Measurements from ENCODE around the gene KIF21A. TPM values are rescaled to one million over a fixed set of nuclear protein-coding genes. Genes with fewer than 3 reads are reported as not detected.
"Not testable (repeated sequence)": the region's sequence is repeated elsewhere in the genome, so short reads cannot be mapped to it uniquely, and the experiment has no call there.

KIF21A gene
- total RNA-seq, 1 experiment from 2014 or later, result 3.3 TPM

DNA sequence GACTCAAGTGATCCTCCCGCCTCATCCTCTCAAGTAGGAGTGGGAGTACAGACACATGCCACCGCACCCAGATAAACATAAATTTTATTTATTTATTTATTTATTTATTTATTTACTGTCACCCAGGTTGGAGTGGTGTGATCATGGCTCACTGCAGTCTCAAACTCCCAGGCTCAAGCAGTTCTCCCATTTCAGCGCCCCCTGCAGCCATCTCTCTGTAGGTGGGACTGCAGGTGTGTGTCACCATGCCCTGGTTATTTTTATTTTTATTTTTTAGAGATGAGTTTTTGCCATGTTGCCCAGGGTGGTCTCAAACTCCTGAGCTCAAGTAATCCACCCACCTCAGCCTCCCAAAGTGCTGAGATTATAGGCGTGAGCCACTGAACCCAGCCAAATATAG lies 33.2 kb upstream of the KIF21A start:
- no peaks in the 10 kb centered on the region for H3K36me3 ChIP-seq (ENCODE audit: insufficient read depth, low read length, poor library complexity, severe bottlenecking)
- BruUV-seq (replicated peaks), result no TSS peak

DNA sequence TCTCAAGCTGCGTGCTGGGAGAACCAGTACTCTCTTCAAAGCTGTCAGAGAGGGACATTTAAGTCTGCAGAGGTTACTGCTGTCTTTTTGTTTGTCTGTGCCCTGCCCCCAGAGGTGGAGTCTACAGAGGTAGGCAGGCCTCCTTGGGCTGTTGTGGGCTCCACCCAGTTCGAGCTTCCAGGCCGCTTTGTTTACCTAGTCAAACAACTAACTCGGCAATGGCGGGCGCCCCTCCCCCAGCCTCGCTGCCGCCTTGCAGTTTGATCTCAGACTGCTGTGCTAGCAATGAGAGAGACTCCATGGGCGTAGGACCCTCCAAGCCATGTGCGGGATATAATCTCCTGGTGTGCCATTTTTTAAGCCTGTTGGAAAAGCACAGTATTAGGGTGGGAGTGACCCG lies 32.2 kb upstream of the KIF21A start:
- H3K4me3 ChIP-seq (ENCODE audit: low read depth, low read length, poor library complexity, severe bottlenecking); CTCF ChIA-PET; H3K4me1 ChIP-seq (ENCODE audit: insufficient read depth, low read length, poor library complexity, severe bottlenecking); H3K27ac ChIP-seq (ENCODE audit: low read depth, low read length, poor library complexity, severe bottlenecking); DNase-seq (ENCODE audit: low spot score); POLR2A ChIA-PET (ENCODE audit: low non-redundant PET); H3K27me3 ChIP-seq (replicated peaks; ENCODE audit: insufficient read depth, low read depth, low read length, poor library complexity); intact Hi-C loops (cut with micrococcal nuclease; ENCODE audit: unreplicated experiment); H3K9me3 ChIP-seq (ENCODE audit: low read depth, low read length, poor library complexity, severe bottlenecking); H3K36me3 ChIP-seq (ENCODE audit: insufficient read depth, low read length, poor library complexity, severe bottlenecking); BruUV-seq (replicated peaks): not testable (repeated sequence)

More for the DNA sequence above, 33.2 kb upstream of the KIF21A start:
- POLR2A ChIA-PET (ENCODE audit: low non-redundant PET), result no interaction called here
- no peak for DNase-seq (ENCODE audit: low spot score)
- CTCF ChIA-PET, result no interaction called here
- TF ChIP-seq EZH2 (IDR thresholded peaks at IDR 0.05; ENCODE audit: borderline replicate concordance, low read depth, low read length, poor library complexity, severe bottlenecking), result no peak
- TF ChIP-seq, protein P1, sequence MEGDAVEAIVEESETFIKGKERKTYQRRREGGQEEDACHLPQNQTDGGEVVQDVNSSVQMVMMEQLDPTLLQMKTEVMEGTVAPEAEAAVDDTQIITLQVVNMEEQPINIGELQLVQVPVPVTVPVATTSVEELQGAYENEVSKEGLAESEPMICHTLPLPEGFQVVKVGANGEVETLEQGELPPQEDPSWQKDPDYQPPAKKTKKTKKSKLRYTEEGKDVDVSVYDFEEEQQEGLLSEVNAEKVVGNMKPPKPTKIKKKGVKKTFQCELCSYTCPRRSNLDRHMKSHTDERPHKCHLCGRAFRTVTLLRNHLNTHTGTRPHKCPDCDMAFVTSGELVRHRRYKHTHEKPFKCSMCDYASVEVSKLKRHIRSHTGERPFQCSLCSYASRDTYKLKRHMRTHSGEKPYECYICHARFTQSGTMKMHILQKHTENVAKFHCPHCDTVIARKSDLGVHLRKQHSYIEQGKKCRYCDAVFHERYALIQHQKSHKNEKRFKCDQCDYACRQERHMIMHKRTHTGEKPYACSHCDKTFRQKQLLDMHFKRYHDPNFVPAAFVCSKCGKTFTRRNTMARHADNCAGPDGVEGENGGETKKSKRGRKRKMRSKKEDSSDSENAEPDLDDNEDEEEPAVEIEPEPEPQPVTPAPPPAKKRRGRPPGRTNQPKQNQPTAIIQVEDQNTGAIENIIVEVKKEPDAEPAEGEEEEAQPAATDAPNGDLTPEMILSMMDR (conservative IDR thresholded peaks at IDR 0.05; ENCODE audit: low read depth, low read length), result no peak
- Histone ChIP-seq H3K4me1 (ENCODE audit: insufficient read depth, low read length, poor library complexity, severe bottlenecking) (no peaks in the 10 kb centered on the region), H3K27me3 (replicated peaks; ENCODE audit: insufficient read depth, low read depth, low read length, poor library complexity) (no peaks in the 10 kb centered on the region), H3K9me3 (ENCODE audit: low read depth, low read length, poor library complexity, severe bottlenecking) (no peaks in the 10 kb centered on the region), H3K27ac (ENCODE audit: low read depth, low read length, poor library complexity, severe bottlenecking) (no peak overlapping the region), H3K4me3 (ENCODE audit: low read depth, low read length, poor library complexity, severe bottlenecking) (no peak overlapping the region)
- intact Hi-C loops (cut with micrococcal nuclease; ENCODE audit: unreplicated experiment), result no loop called here

DNA sequence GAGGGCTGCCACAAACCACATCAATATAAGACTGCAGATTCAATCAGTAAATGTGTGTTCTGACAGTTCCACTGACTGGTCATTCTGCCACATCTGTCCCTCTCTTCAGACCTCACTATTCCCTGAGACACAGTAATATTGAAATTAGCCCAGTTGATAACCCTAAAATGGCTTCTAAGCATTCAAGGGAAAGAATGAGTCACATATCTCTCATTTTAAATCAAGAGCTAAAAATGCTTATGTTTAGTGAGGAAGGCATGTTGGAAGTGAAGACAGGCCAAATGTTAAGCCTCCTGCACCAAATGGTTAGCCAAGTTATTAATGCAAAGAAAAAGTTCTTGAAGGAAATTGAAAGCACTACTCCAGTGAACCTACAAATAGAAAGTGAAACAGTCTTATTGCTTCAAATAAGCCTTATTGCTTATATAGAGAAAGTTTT lies 24.5 kb upstream of the KIF21A start:
- ChIA-PET POLR2A (ENCODE audit: low non-redundant PET) (no interaction called here), CTCF (no interaction called here)
- Histone ChIP-seq H3K36me3 (ENCODE audit: insufficient read depth, low read length, poor library complexity, severe bottlenecking) (no peaks in the 10 kb centered on the region), H3K27ac (ENCODE audit: low read depth, low read length, poor library complexity, severe bottlenecking) (no peak overlapping the region), H3K4me1 (ENCODE audit: insufficient read depth, low read length, poor library complexity, severe bottlenecking) (no peaks in the 10 kb centered on the region), H3K9me3 (ENCODE audit: low read depth, low read length, poor library complexity, severe bottlenecking) (no peaks in the 10 kb centered on the region), H3K4me3 (ENCODE audit: low read depth, low read length, poor library complexity, severe bottlenecking) (no peak overlapping the region), H3K27me3 (replicated peaks; ENCODE audit: insufficient read depth, low read depth, low read length, poor library complexity) (no peaks in the 10 kb centered on the region)
- no peak for DNase-seq (ENCODE audit: low spot score)
- TF ChIP-seq EZH2 (IDR thresholded peaks at IDR 0.05; ENCODE audit: borderline replicate concordance, low read depth, low read length, poor library complexity, severe bottlenecking), result no peak
- BruUV-seq (replicated peaks), result no TSS peak
- intact Hi-C loops (cut with micrococcal nuclease; ENCODE audit: unreplicated experiment), result no loop called here

DNA sequence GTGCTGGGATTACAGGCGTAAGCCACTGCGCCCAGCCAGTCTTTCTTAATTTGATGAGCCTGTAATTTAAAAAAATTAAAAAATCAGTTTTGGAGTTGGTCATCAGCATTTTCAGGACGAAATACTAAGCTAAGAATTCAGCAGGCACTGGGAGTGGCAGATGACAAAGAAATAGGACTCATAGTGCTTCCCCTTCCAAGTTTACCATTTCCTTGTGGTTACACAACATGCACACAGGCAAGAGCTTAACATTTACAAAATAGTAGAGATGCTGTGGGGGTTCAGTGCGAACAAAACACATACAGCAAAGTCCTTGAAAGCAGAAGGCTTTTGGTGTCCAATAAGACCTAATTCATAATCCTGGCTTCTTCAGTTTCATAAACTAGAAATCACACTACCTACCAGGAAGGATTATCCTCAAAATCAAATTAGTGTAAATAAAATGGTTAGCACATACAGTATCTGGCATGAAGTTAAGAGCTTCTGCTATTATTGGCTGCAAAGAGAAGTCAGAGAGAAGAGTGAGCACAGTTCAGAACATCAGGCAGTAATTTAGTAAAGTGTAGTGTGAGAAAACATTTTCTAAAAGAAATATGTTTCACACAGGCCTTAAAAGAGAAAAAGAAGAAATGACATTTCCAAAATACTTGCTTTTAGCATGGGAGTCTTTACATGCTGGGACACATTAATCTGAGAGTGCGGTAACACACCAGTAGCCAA lies 22.2 kb upstream of the KIF21A start:
- intact Hi-C loops (cut with micrococcal nuclease; ENCODE audit: unreplicated experiment), result no loop called here
- H3K9me3 ChIP-seq (ENCODE audit: low read depth, low read length, poor library complexity, severe bottlenecking), result no peaks in the 10 kb centered on the region
- DNase-seq (ENCODE audit: low spot score), result no peak
- H3K4me3 ChIP-seq (ENCODE audit: low read depth, low read length, poor library complexity, severe bottlenecking), result no peak overlapping the region
- H3K4me1 ChIP-seq (ENCODE audit: insufficient read depth, low read length, poor library complexity, severe bottlenecking), result no peaks in the 10 kb centered on the region
- CTCF ChIA-PET, result no interaction called here
- no TSS peak for BruUV-seq (replicated peaks)
- H3K27ac ChIP-seq (ENCODE audit: low read depth, low read length, poor library complexity, severe bottlenecking), result no peak overlapping the region
- no peaks in the 10 kb centered on the region for H3K27me3 ChIP-seq (replicated peaks; ENCODE audit: insufficient read depth, low read depth, low read length, poor library complexity)
- no peaks in the 10 kb centered on the region for H3K36me3 ChIP-seq (ENCODE audit: insufficient read depth, low read length, poor library complexity, severe bottlenecking)
- TF ChIP-seq, protein P1 (conservative IDR thresholded peaks at IDR 0.05; ENCODE audit: low read depth, low read length), result no peak
- no peak for TF ChIP-seq EZH2 (IDR thresholded peaks at IDR 0.05; ENCODE audit: borderline replicate concordance, low read depth, low read length, poor library complexity, severe bottlenecking)
- POLR2A ChIA-PET (ENCODE audit: low non-redundant PET), result no interaction called here
